ENCODE measurements around the gene ABCC1.

GRCh38 chr16:16169615-16170014 lies 220.2 kb downstream of the ABCC1 start:
- TF ChIP-seq EP300 (IDR thresholded peaks at IDR 0.05), result no peak
- TF ChIP-seq CTCF (IDR thresholded peaks at IDR 0.05), result no peak
- TF ChIP-seq POLR2AphosphoS5 (IDR thresholded peaks at IDR 0.05), result no peak
- TF ChIP-seq POLR2A (IDR thresholded peaks at IDR 0.05), result no peak
